K562 (cell line): ENCODE measurements around the gene TMEM273. TPM values are rescaled to one million over a fixed set of nuclear protein-coding genes. Genes with fewer than 3 reads are reported as not detected.

Experiments
- ATF7 ChIP-seq: fragments of 450-650 bp; IDR thresholded peaks from 2 replicates; pipeline ENCODE4 v1.7.1; 2014; ENCODE audit warnings: mild to moderate bottlenecking, moderate library complexity
- DACH1 ChIP-seq: fragments of 450-650 bp; IDR thresholded peaks from 2 replicates; pipeline ENCODE4 v1.6.1; 2018; ENCODE audit not compliant: partially characterized antibody
- HEY1 ChIP-seq: fragments of 250-450 bp; sonication (Bioruptor Pico); IDR thresholded peaks from 2 replicates; pipeline ENCODE4 v1.5.0; 2020; ENCODE audit warnings: mild to moderate bottlenecking, moderate library complexity, borderline replicate concordance
- KAT2B ChIP-seq: IDR thresholded peaks from one replicate; pipeline ENCODE4 v1.6.1; 2012; ENCODE audit warnings: low read depth, mild to moderate bottlenecking, control low read depth, inconsistent platforms, low read length, moderate library complexity
- MLLT1 ChIP-seq, 2 experiments: fragments of 450-650 bp; IDR thresholded peaks; 2 replicates each; pipeline ENCODE4 v1.6.1; 2016
- MYBL2 ChIP-seq, 2 experiments: fragments of 450-650 bp in 1 of 2; sonication (generic) in 1 of 2; formaldehyde crosslinking in 1 of 2; IDR thresholded peaks; 2 replicates each; pipeline versions ENCODE4 v1.6.1 to v1.8.1; 2017 to 2022; ENCODE audit warnings: borderline replicate concordance in 1 of 2, inconsistent platforms in 1 of 2, low read depth in 1 of 2, mild to moderate bottlenecking in 1 of 2, missing genetic modification reagents in 1 of 2, moderate library complexity in 1 of 2
- NFE2L1 ChIP-seq: fragments of 450-650 bp; IDR thresholded peaks from 2 replicates; pipeline ENCODE4 v1.6.1; 2016; ENCODE audit warnings: missing genetic modification characterization, low read depth, mild to moderate bottlenecking, missing compliant biosample characterization, moderate library complexity, borderline replicate concordance
- RBBP5 ChIP-seq: fragments of 200-600 bp; sonication (generic); IDR thresholded peaks from 2 replicates; pipeline ENCODE4 v1.6.1; 2012; ENCODE audit warnings: borderline replicate concordance, mild to moderate bottlenecking, low read length, control low read depth, inconsistent platforms; ENCODE audit not compliant: insufficient read depth, poor library complexity, severe bottlenecking
- RCOR1 ChIP-seq, 2 experiments: IDR thresholded peaks; 2 replicates each; pipeline ENCODE4 v1.6.1; 2012; ENCODE audit warnings: low read depth in 2 of 2, low read length in 2 of 2, borderline replicate concordance in 1 of 2, improper control_type of control experiment in 1 of 2
- RFX1 ChIP-seq: fragments of 450-650 bp; IDR thresholded peaks from 2 replicates; pipeline ENCODE4 v1.6.1; 2016; ENCODE audit warnings: mild to moderate bottlenecking, moderate library complexity
- SPI1 ChIP-seq: IDR thresholded peaks from 2 replicates; pipeline ENCODE4 v1.6.1; 2011; ENCODE audit warnings: low read depth, low read length, control low read depth, borderline replicate concordance
- ZBTB26 ChIP-seq: fragments of 450-650 bp; formaldehyde crosslinking; IDR thresholded peaks from 2 replicates; pipeline ENCODE4 v1.4.0; 2022; ENCODE audit warnings: missing genetic modification characterization
- ZC3H4 ChIP-seq: sonication (generic); formaldehyde crosslinking; IDR thresholded peaks from 2 replicates; pipeline ENCODE4 v1.9.0; 2021; ENCODE audit warnings: missing genetic modification reagents, borderline replicate concordance
- ZKSCAN8 ChIP-seq: fragments of 200-800 bp; sonication (Bioruptor generic); IDR thresholded peaks from 2 replicates; pipeline ENCODE4 v1.6.1; 2016; ENCODE audit warnings: missing genetic modification characterization, missing compliant biosample characterization
- ZNF277 ChIP-seq: fragments of 250-450 bp; sonication (Bioruptor Pico); IDR thresholded peaks from 2 replicates; pipeline ENCODE4 v1.8.0; 2022; ENCODE audit warnings: inconsistent platforms, mild to moderate bottlenecking, moderate library complexity, borderline replicate concordance
- polyA plus RNA-seq, 8 experiments: library from polyadenylated mRNA; depleted of rRNA in 4 of 8; stranded (reverse) in 5 of 8; unstranded in 3 of 8; fragments of >200 nt; fragmentation: Nextera tagmentation in 2 of 8; fragmentation: Illumina TruSeq in 1 of 8; extraction: Ambion mirVana in 2 of 8; extraction: Trizol in 1 of 8; gene quantifications; 2 replicates each; pipeline versions ENCODE4 v1.2.1 to v1.2.3, GENCODE V29; 2011 to 2014; ENCODE audit warnings: inconsistent platforms in 1 of 8, missing spikeins in 1 of 8
- total RNA-seq, 7 experiments: library from RNA; depleted of rRNA in 6 of 7; stranded (reverse); fragments of >200 nt in 6 of 7; fragmentation: Illumina TruSeq in 2 of 7; extraction: Trizol in 2 of 7; gene quantifications; 2 replicates each; pipeline versions ENCODE4 v1.2.1 to v1.2.3, GENCODE V29; 2011 to 2021; ENCODE audit warnings: low replicate concordance in 1 of 7
- TF ChIP-seq, protein P1 (sequence below), 3 experiments: fragments of 200-800 bp in 1 of 3; fragments of 250-450 bp in 1 of 3; fragments of 450-650 bp in 1 of 3; sonication (Bioruptor Pico) in 1 of 3; sonication (Bioruptor generic) in 1 of 3; formaldehyde crosslinking in 1 of 3; IDR thresholded peaks; 2 replicates each; pipeline versions ENCODE4 v1.6.1 to v1.8.0; 2016 to 2022; ENCODE audit warnings: mild to moderate bottlenecking in 2 of 3, missing genetic modification characterization in 2 of 3, missing compliant biosample characterization in 1 of 3, moderate library complexity in 1 of 3

Gene TMEM273
- total and polyA plus RNA-seq, 9 of the 15 experiments (the other 6 are each of a cell fraction or from before 2014, with no cell fraction given), result 39.2 to 131 (median 95.6) TPM

GRCh38 chr10:49166484-49167400 is 21.4 kb downstream of the TMEM273 start (continued):
- TF ChIP-seq ATF7, result no peak
- TF ChIP-seq HEY1 (CRISPR knock-in tag), result no peak
- no peak for TF ChIP-seq DACH1
- peak; percentile 11 for TF ChIP-seq RBBP5
- no peak for TF ChIP-seq ZNF277 (CRISPR knock-in tag)
- no peak for TF ChIP-seq NFE2L1
- no peak for TF ChIP-seq MYBL2 (IDR thresholded peaks at IDR 0.05; ENCODE audit: low read depth)
- no peak for TF ChIP-seq MYBL2 (CRISPR knock-in tag; IDR thresholded peaks at IDR 0.05; ENCODE audit: borderline replicate concordance)
- TF ChIP-seq RFX1, result no peak
- no peak for TF ChIP-seq ZC3H4 (CRISPR knock-in tag)
- TF ChIP-seq RCOR1 (IDR thresholded peaks at IDR 0.05; ENCODE audit: borderline replicate concordance in 1 of 2, low read depth in 2 of 2, low read length in 2 of 2), result no peak
- no peak for TF ChIP-seq SPI1
- TF ChIP-seq ZKSCAN8, result no peak
- TF ChIP-seq ZBTB26, result 0 out of 2 replicates have a peak, but pooled peaks have one; percentile 41
- TF ChIP-seq, protein P1, sequence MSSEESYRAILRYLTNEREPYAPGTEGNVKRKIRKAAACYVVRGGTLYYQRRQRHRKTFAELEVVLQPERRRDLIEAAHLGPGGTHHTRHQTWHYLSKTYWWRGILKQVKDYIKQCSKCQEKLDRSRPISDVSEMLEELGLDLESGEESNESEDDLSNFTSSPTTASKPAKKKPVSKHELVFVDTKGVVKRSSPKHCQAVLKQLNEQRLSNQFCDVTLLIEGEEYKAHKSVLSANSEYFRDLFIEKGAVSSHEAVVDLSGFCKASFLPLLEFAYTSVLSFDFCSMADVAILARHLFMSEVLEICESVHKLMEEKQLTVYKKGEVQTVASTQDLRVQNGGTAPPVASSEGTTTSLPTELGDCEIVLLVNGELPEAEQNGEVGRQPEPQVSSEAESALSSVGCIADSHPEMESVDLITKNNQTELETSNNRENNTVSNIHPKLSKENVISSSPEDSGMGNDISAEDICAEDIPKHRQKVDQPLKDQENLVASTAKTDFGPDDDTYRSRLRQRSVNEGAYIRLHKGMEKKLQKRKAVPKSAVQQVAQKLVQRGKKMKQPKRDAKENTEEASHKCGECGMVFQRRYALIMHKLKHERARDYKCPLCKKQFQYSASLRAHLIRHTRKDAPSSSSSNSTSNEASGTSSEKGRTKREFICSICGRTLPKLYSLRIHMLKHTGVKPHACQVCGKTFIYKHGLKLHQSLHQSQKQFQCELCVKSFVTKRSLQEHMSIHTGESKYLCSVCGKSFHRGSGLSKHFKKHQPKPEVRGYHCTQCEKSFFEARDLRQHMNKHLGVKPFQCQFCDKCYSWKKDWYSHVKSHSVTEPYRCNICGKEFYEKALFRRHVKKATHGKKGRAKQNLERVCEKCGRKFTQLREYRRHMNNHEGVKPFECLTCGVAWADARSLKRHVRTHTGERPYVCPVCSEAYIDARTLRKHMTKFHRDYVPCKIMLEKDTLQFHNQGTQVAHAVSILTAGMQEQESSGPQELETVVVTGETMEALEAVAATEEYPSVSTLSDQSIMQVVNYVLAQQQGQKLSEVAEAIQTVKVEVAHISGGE (CRISPR knock-in tag; IDR thresholded peaks at IDR 0.05), result peak in 1 of 3 experiments; percentile 55; a peak in 1 of 6 replicates
- no peak for TF ChIP-seq KAT2B
- peak; percentile 15 to 78; a peak in 1 of 4 replicates for TF ChIP-seq MLLT1 (IDR thresholded peaks at IDR 0.05)
